ENCODE measurements around the gene ITIH3.

Gene ITIH3

DNA sequence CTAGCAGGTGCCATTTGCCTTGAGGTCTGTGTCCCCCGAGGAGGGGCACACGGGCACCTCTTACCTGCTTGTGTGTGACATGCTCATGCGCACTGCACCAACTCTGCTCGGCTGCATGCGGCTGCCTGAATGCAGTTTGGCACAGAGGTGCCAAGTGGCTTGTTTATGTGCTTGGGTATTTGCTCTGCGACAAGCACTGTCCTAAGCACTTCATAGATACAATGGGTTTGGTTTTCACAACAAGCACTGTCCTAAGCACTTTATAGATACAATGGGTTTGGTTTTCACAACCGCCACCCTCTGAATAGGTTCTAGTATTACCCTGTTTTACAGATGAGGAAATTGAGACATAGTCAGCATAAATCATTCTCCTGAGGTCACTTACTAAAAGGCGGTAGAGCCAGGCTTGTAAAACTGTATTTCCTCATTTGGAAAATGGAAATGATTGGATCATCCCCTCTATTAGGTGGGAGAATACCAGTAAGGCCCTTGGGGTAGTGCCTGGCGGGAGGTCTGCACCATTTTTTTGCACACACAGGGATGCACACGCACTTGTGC, 35.4 kb downstream of the ITIH3 start:
- DNase-seq, result no peak

GRCh38 chr3:52830535-52831258, 36.1 kb downstream of the ITIH3 start, which contains the start of gene ITIH4:
Gene ITIH4, minus strand, starts transcription at chr3:52830672. Its CDS starts 30 bp downstream, at chr3:52830642.
- no peak for DNase-seq

DNA sequence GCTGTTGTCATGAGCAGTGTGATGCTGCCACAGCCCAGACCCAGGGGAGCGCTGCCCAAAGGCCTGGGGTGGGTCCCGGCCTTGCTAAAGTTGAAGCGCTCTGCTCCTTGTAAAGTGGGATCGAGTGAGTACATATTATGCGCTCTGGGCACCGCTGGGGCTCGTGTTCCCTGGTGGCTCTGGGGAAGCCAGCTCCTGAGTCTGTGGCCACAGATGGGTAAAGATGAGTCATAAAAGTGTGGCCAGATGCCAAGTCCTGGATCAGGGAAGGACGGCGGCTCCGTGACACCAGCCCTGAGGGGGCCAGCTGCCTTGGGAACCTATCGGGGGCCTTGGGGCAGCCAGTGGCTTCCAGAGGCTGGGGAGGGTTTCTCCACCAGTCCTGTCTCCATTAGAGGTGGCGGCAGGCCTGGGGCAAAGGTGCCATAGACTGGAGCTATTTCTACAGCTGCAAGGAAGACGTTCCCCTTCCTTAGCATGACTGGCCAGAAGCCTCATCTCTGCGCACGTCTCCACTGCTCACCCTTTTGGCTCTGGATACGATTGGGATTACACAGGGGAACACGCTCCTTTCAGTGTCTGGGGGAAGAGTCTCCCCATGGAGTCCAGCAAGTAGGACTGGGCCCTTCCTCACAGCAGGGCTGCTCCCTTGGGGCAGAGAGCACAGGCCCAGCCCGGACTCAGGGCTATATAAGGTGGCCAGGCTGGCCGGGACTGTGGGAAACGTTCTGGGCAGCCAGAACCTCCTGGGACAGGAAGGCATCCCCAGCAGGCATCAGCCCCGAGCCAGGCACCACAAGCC, 37.1 kb downstream of the ITIH3 start:
- peak; percentile 77 for DNase-seq

DNA sequence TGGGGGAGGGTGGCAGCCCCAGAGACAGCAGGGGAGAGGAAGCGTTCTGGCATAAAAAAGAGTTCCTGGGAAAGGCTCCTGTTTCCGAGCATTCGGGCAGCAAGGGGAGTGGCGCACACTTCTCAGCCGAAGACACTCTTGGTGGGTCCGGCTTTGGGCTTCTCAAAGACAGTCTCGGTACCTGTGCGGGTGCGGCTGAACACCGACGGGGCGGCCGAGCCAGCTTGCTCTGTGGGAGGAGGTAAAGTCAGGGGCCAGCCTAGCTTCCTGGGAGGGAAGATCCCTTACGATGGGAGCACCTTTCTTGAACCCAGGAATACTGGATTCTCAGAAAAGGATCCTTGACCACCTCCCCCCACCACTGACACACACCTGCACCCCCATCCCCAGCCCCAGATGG, 38.6 kb downstream of the ITIH3 start:
- DNase-seq, result no peak

DNA sequence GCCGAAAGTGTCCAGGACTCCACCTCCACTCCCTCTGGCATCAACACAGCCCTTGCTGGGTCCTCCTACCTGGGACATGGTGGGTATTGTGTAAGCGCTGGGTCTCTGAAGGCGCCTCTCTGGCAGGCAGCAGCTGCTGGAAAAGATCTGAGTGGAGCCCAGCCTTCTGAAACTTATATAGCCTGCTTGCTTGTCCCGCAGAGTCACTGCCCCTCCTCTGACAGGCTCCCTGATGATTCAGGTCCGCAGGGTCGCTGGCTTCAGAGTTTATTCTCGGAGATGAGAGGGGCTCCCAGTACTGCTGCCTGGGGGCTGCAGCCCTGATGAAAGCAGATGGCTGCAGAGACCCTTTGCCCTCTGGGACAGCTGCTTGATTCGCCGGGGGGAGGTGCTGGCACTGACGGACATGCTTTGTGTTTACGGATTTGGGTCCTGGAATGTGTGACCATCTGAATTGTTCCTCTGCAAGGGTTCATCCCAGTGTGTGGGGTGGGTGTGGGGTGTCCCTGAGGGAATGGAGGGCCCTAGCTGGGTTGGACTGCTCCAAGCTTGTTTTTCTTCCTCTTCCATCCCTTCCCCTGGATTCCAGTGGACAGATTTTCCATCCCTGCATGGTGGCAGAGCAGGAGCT, 40.4 kb downstream of the ITIH3 start, which contains the start of gene MUSTN1:
Gene MUSTN1 (minus strand): TSS at position 149 of the 631 bp plus-strand sequence. CDS start 71 bp downstream, at position 78.
- DNase-seq, result no peak

DNA sequence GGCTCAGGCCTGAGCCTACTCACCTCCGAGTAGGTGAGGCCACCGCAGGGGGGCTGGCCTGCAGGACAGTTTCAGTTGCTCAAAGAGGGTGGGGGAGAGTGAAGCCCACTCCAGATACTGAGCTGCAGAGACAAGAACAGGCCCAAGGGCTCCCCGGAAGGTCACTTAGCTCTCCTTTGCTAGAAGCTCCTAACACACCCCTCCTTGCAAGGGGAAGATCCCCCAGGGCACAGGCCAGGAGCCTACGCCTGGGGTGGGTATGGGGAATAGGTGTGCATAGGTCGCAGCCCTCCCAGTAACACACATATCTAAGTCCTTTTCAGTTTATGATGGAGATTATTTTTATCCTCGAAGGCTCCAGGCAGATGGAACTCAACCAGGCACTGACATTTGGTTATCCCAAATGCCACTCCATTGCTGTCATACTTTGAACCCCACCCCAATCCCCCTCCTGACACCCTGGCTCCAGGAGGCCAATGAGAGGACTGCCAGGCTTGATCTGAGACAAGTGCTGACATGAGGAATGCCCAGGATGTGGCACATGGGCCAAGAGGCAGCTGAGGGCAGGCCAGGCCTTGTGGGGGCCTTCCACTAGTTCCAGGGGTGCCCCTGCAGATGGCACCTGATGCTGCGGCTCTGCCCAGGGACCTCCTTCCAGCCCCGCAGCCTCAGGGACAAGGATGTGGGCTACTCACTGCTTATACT, 41.3 kb downstream of the ITIH3 start:
- DNase-seq, result no peak

- DNase-seq, result no peak
Observed at GRCh38 chr3:52836471-52836845, 41.9 kb downstream of the ITIH3 start.

DNA sequence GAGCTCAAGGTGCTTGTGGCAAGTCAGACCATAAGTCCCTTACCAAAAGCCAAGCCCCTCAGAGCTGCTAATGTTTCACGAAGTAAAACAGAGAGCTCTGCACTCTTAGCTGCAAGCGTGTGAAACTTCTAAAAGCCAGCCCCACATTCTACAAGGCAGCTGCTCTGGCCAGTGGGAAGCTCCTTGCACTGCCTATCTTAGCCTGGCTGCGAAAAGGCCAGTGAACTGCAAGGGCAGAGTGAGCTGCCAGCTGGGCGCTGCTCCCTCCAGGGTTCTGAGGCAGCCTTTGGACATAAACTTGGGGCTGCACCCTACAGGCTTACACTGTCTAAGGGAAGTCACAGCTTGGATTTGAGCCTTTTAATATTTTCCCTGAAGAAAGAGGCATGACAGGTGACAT, 42.4 kb downstream of the ITIH3 start:
- DNase-seq, result no peak

DNA sequence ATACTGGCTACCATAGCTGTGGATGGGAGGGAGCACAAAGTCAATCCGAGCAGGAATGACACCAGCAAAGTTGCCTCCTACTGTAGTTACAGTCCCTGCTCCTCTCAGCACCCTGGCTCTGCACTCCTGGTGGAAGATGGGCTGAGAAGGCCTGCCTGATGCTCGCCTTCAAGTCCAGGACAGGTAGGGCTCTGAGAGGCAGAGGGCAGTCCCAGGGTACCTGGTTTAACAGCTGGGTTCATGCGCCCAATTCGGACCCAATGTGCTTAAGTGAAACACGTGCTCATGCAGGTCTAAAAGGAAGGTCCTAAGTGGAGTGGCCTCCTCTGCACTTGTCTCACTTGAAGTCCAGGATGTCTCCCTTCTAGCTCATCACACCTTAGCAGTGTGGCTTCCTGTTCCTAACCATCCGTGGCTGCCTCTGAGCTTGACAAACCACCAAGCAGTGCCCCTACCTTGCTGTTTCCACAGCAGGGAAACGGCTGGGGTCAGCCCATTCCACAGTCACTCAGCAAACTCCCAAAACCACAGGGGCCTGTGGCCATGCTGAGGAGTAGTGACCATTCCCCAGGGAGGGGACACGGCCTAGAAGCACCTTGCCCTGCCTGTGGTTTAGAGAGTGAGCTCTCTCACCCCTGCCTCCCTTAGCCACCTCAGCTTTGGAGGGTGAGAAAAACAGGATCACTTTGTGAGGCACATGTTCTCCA, 44.1 kb downstream of the ITIH3 start:
- no peak for DNase-seq

GRCh38 chr3:52839268-52839575, 44.6 kb downstream of the ITIH3 start:
- no peak for DNase-seq

GRCh38 chr3:52839892-52840545, 45.4 kb downstream of the ITIH3 start:
- DNase-seq, result no peak

GRCh38 chr3:52841211-52841980, 46.8 kb downstream of the ITIH3 start:
- DNase-seq, result no peak

DNA sequence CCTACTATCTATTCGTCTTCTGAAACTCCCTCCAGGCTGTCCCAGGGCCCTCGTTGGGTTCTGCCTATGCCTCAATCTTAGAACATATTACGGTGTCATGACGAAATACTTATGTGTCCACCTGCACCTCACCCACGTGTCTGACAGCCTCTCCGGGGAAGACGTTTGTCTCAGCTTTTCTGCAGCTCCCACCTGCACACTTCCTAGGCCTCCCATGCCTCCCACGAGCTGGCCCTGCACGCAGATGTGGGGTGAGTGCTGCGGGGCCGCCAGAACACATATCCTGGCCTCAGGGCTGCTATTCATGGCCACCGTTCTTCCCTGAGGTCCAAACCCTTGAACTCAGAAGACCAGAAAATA, 47.4 kb downstream of the ITIH3 start:
- no peak for DNase-seq

DNA sequence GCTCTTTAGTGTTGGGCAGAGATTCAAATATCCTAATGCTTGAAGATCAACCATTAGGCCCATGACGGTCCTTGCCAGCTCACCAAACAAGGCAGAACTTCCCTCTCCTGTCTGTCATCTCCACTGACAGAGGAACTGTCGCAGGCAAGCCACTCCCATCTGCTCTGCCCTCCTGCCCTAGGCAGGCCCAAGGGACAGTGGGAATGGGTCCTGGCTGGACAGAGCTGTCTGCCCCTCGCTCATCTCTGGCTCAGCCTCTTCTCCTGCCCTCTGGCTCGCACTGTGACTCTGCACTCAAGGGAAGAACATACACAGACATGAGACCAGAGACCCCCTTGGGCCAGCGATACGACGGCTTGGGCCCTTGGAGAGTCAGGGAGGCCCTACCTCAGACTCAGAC, 47.8 kb downstream of the ITIH3 start:
- no peak for DNase-seq

GRCh38 chr3:52843108-52843865, 48.7 kb downstream of the ITIH3 start:
- no peak for DNase-seq

GRCh38 chr3:52843881-52844280, 49.3 kb downstream of the ITIH3 start:
- no peak for DNase-seq

DNA sequence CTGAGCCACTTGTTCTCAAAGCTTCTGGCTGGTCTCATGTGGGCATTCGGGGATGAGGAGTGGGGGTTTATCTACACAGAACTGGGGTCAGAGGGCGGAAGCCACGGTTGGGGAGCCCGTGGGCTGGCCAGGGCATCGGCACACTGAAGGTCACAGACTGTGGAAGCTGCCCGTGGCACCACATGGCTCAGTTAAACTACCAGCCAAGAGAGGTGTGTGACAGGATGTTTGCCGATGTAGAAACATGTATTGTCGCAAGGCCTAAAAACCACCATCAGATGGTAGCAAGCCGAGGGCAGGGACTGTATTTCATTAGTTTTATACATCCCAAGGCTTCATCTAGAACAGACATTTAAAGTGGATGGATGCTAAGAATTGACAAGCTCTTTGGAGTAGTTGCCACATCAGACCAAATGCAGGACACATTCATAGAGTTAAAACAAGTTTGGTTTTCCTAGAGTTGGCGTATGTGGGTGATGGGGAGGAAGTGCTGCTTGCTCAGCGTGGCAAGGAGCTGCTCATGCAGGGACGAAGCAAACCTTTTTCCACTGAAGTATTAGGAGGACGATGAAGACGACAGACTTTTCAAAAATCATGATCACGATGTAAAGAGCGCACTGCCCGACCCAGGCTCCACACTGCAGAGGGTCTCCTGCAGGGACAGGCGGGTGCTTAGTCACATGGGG, 49.8 kb downstream of the ITIH3 start:
- no peak for DNase-seq

- DNase-seq, result peak; percentile 2
Observed at GRCh38 chr3:52845157-52845556, 50.6 kb downstream of the ITIH3 start.

DNA sequence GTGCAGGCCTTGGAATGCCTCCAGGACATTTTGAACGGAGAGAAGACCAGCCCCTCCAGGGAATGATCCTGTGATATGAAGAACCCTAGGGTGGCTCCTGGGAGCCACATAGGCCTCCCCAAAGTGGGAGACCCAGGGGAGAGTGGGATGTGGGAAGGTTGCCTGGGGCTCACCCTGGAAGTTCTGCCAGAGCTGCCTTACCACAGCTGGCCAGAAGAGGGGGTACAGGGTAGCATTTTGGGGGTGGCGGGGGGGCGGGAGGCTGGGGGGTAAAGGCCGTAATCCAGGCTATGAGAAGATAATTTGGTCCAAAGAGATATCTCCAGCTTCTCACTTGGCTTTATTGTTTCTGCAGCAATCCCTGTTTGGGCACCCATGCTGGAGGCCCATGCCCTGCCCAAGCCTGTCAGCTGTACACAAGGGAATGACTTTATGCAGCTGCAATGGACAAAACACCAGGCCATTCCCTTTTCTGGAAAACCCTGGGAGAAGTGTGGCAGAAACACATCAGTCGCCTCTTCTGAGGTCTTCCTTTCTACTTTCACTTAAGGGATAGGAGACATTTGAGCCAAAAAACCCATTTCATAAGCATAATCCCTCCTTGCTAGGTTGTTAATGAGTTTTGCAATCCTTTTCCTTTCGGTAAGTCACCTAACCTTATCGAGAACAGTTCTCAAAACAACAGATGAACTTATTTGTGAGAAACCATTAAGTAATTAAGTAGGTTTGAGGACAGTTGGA, 51.3 kb downstream of the ITIH3 start:
- no peak for DNase-seq
